CD4-positive, alpha-beta memory T cell (primary cell): ENCODE data around the gene HMOX2. TPM values are rescaled to one million over a fixed set of nuclear protein-coding genes. Genes with fewer than 3 reads are reported as not detected.

Experiments
- CTCF ChIA-PET: fragments of 350-600 bp; sonication (Branson Sonifier 250); formaldehyde crosslinking; loops from one replicate; lab custom pipeline; 2021; ENCODE audit warnings: inconsistent platforms; ENCODE audit not compliant: partially characterized antibody; lab: Charles Lee
- POLR2A ChIA-PET: fragments of 350-600 bp; sonication (Branson Sonifier 250); formaldehyde crosslinking; loops from one replicate; lab custom pipeline; 2021; ENCODE audit not compliant: partially characterized antibody; lab: Charles Lee
- DNase-seq, 5 donors: peaks; one replicate each; pipeline versions ENCODE4 v3.0.0 to v3.0.0-alpha.2; 2020 to 2022; ENCODE audit warnings: mixed read lengths in 1 of 5
- H3K27ac ChIP-seq: one replicate; pipeline ENCODE4 v1.7.0; 2013; ENCODE audit warnings: low read depth, low read length
- H3K27me3 ChIP-seq: 2 replicates; pipeline ENCODE4 v1.7.0; 2013; ENCODE audit warnings: mild to moderate bottlenecking, low read length, moderate library complexity; ENCODE audit not compliant: insufficient read depth
- H3K36me3 ChIP-seq: 2 replicates; pipeline ENCODE4 v1.7.0; 2013; ENCODE audit warnings: mild to moderate bottlenecking, low read length, moderate library complexity; ENCODE audit not compliant: insufficient read depth
- H3K4me1 ChIP-seq: 2 replicates; pipeline ENCODE4 v1.7.0; 2013; ENCODE audit warnings: mild to moderate bottlenecking, low read length, moderate library complexity; ENCODE audit not compliant: insufficient read depth
- H3K4me3 ChIP-seq, 2 donors: one replicate each; pipeline ENCODE4 v1.7.0; 2013; ENCODE audit warnings: low read length in 2 of 2, mild to moderate bottlenecking in 1 of 2
- H3K9me3 ChIP-seq, 2 donors: one replicate each; pipeline ENCODE4 v1.7.0; 2013; ENCODE audit warnings: low read length in 2 of 2, control low read depth in 1 of 2; ENCODE audit not compliant: control insufficient read depth in 1 of 2
- H3K27ac Mint-ChIP-seq, 7 donors: one replicate each; pipeline ENCODE4 v1.8.0; 2020 to 2021; ENCODE audit warnings: mixed read lengths in 7 of 7, mild to moderate bottlenecking in 6 of 7, inconsistent platforms in 3 of 7, moderate library complexity in 3 of 7
- H3K27me3 Mint-ChIP-seq, 2 donors: one replicate each; pipeline ENCODE4 v1.8.0; 2020 to 2021; ENCODE audit warnings: mixed read lengths in 2 of 2
- H3K36me3 Mint-ChIP-seq, 2 donors: one replicate each; pipeline ENCODE4 v1.8.0; 2020 to 2021; ENCODE audit warnings: mixed read lengths in 2 of 2, inconsistent platforms in 1 of 2, mild to moderate bottlenecking in 1 of 2
- H3K4me1 Mint-ChIP-seq, 4 donors: one replicate each; pipeline ENCODE4 v1.8.0; 2020 to 2021; ENCODE audit warnings: mixed read lengths in 4 of 4, mild to moderate bottlenecking in 1 of 4
- H3K4me3 Mint-ChIP-seq, 8 donors: one replicate each; pipeline ENCODE4 v1.8.0; 2020 to 2021; ENCODE audit warnings: mixed read lengths in 8 of 8, mild to moderate bottlenecking in 7 of 8, moderate library complexity in 6 of 8, inconsistent platforms in 3 of 8
- H3K9me3 Mint-ChIP-seq, 8 donors: one replicate each; pipeline ENCODE4 v1.8.0; 2020 to 2021; ENCODE audit warnings: mixed read lengths in 8 of 8, mild to moderate bottlenecking in 5 of 8, inconsistent platforms in 3 of 8, moderate library complexity in 1 of 8
- intact Hi-C: fragments of 100-400 bp; cut with micrococcal nuclease; formaldehyde crosslinking; loops from one replicate; pipeline ENCODE4 v1.15.1; 2023
- polyA plus RNA-seq, 2 donors: library from polyadenylated mRNA; unstranded; fragments of 300-500 nt; fragmentation: Illumina TruSeq; gene quantifications; one replicate each; pipeline ENCODE4 v1.2.3, GENCODE V29; 2021
- total RNA-seq, 2 experiments: library from RNA; stranded (reverse); gene quantifications; one replicate each; pipeline ENCODE4 v1.2.3, GENCODE V29; 2021

HMOX2 gene
- total and polyA plus RNA-seq, 4 experiments from 2014 or later, result 64.1 to 206 (median 118) TPM

GRCh38 chr16:4450430-4450829 lies 25.8 kb upstream of the HMOX2 start:
- Mint-ChIP-seq H3K9me3 (no peaks in the 10 kb centered on the region), H3K36me3 (peaks cover 22 to 72% of the 10 kb centered on the region in 2 donors), H3K4me1 (no peaks in the 10 kb centered on the region), H3K27me3 (no peaks in the 10 kb centered on the region), H3K27ac (peak overlapping the region in 1 of 7 donors; percentile 24), H3K4me3 (no peak overlapping the region)
- DNase-seq, result no peak
- Histone ChIP-seq H3K27ac (no peak overlapping the region), H3K4me3 (no peak overlapping the region), H3K9me3 (no peaks in the 10 kb centered on the region), H3K36me3 (peaks cover 62% of the 10 kb centered on the region), H3K27me3 (no peaks in the 10 kb centered on the region), H3K4me1 (no peaks in the 10 kb centered on the region)
- ChIA-PET POLR2A (interaction anchor here (1.0 kb wide), 1 partner anchor 55 kb away, joined by 3 read pairs; no protein-coding TSS in a partner anchor), CTCF (interaction anchor here (1.5 kb wide), 1 partner anchor 10 kb away, joined by 3 read pairs; no protein-coding TSS in a partner anchor)
- intact Hi-C loops, result no loop called here

- no peak for DNase-seq
- H3K4me3 ChIP-seq, result no peak overlapping the region
- CTCF ChIA-PET, result interaction anchor here (1.5 kb wide), 2 partner anchors 9 to 97 kb away, joined by 3 to 5 read pairs; no protein-coding TSS in a partner anchor
- Mint-ChIP-seq H3K9me3 (no peaks in the 10 kb centered on the region), H3K4me1 (no peaks in the 10 kb centered on the region), H3K27ac (no peak overlapping the region), H3K4me3 (no peak overlapping the region), H3K36me3 (peaks cover 22 to 73% of the 10 kb centered on the region in 2 donors), H3K27me3 (no peaks in the 10 kb centered on the region)
- no peak overlapping the region for H3K27ac ChIP-seq
- POLR2A ChIA-PET, result interaction anchor here (0.9 kb wide), 1 partner anchor 9 kb away, joined by 5 read pairs; no protein-coding TSS in a partner anchor
- peaks cover 68% of the 10 kb centered on the region for H3K36me3 ChIP-seq
- H3K4me1 ChIP-seq, result no peaks in the 10 kb centered on the region
- intact Hi-C loops, result no loop called here
- no peaks in the 10 kb centered on the region for H3K27me3 ChIP-seq
- H3K9me3 ChIP-seq, result no peaks in the 10 kb centered on the region
Measured at GRCh38 chr16:4450931-4451519, 25.2 kb upstream of the HMOX2 start.

GRCh38 chr16:4452674-4453073 lies 23.5 kb upstream of the HMOX2 start:
- peaks cover 0 to 5% (median 0%) of the 10 kb centered on the region in 4 donors for H3K4me1 Mint-ChIP-seq
- Histone ChIP-seq H3K9me3 (no peaks in the 10 kb centered on the region), H3K36me3 (peaks cover 65% of the 10 kb centered on the region), H3K4me3 (no peak overlapping the region), H3K27ac (no peak overlapping the region), H3K27me3 (no peaks in the 10 kb centered on the region), H3K4me1 (no peaks in the 10 kb centered on the region)
- no peaks in the 10 kb centered on the region for H3K27me3 Mint-ChIP-seq
- peak overlapping the region in 1 of 7 donors; percentile 69 for H3K27ac Mint-ChIP-seq
- POLR2A ChIA-PET, result interaction anchor here (0.6 to 1.3 kb wide), 2 partner anchors 24 to 50 kb away, joined by 3 read pairs; partner anchors contain the start of gene HMOX2
- H3K36me3 Mint-ChIP-seq, result peaks cover 18 to 72% of the 10 kb centered on the region in 2 donors
- DNase-seq, result no peak
- CTCF ChIA-PET, result interaction anchor here (1.0 to 1.5 kb wide), 2 partner anchors 53 to 96 kb away, joined by 4 to 5 read pairs; no protein-coding TSS in a partner anchor
- intact Hi-C loops, result no loop called here
- H3K4me3 Mint-ChIP-seq, result no peak overlapping the region
- no peaks in the 10 kb centered on the region for H3K9me3 Mint-ChIP-seq

- CTCF ChIA-PET, result no interaction called here
- Histone ChIP-seq H3K9me3 (no peaks in the 10 kb centered on the region), H3K4me1 (peaks cover 10% of the 10 kb centered on the region), H3K4me3 (no peak overlapping the region), H3K27ac (no peak overlapping the region), H3K36me3 (peaks cover 53% of the 10 kb centered on the region), H3K27me3 (no peaks in the 10 kb centered on the region)
- POLR2A ChIA-PET, result interaction anchor here (1.2 kb wide), 1 partner anchor 51 kb away, joined by 5 read pairs; no protein-coding TSS in a partner anchor
- DNase-seq, result no peak
- Mint-ChIP-seq H3K4me1 (peaks cover 6 to 13% (median 7%) of the 10 kb centered on the region in 4 donors), H3K27me3 (no peaks in the 10 kb centered on the region), H3K4me3 (no peak overlapping the region), H3K9me3 (no peaks in the 10 kb centered on the region), H3K36me3 (peaks cover 18 to 66% of the 10 kb centered on the region in 2 donors), H3K27ac (peak overlapping the region in 1 of 7 donors; percentile 82)
- intact Hi-C loops, result no loop called here
Measured at GRCh38 chr16:4454623-4455022, 21.6 kb upstream of the HMOX2 start.

- peaks cover 48% of the 10 kb centered on the region for H3K36me3 ChIP-seq
- Mint-ChIP-seq H3K27ac (peak overlapping the region in 2 of 7 donors; percentile 48 to 73), H3K36me3 (peaks cover 20 to 61% of the 10 kb centered on the region in 2 donors), H3K4me1 (peaks cover 8 to 18% (median 9%) of the 10 kb centered on the region in 4 donors), H3K9me3 (no peaks in the 10 kb centered on the region), H3K27me3 (no peaks in the 10 kb centered on the region), H3K4me3 (no peak overlapping the region)
- H3K4me1 ChIP-seq, result peaks cover 14% of the 10 kb centered on the region
- DNase-seq, result no peak
- ChIA-PET POLR2A (interaction anchor here (1.2 kb wide), 1 partner anchor 50 kb away, joined by 5 read pairs; no protein-coding TSS in a partner anchor), CTCF (no interaction called here)
- no peaks in the 10 kb centered on the region for H3K27me3 ChIP-seq
- no peak overlapping the region for H3K27ac ChIP-seq
- no peaks in the 10 kb centered on the region for H3K9me3 ChIP-seq
- no peak overlapping the region for H3K4me3 ChIP-seq
- intact Hi-C loops, result no loop called here
Measured at GRCh38 chr16:4455081-4455480, 21.1 kb upstream of the HMOX2 start.

- POLR2A ChIA-PET, result no interaction called here
- intact Hi-C loops, result no loop called here
- Histone ChIP-seq H3K4me3 (no peak overlapping the region), H3K36me3 (peaks cover 40% of the 10 kb centered on the region), H3K9me3 (no peaks in the 10 kb centered on the region), H3K27me3 (no peaks in the 10 kb centered on the region), H3K27ac (no peak overlapping the region), H3K4me1 (peaks cover 16% of the 10 kb centered on the region)
- Mint-ChIP-seq H3K27ac (peak overlapping the region in 3 of 7 donors; percentile 22 to 80 (median 37)), H3K4me3 (no peak overlapping the region), H3K4me1 (peaks cover 8 to 22% (median 12%) of the 10 kb centered on the region in 4 donors), H3K9me3 (no peaks in the 10 kb centered on the region), H3K27me3 (no peaks in the 10 kb centered on the region), H3K36me3 (peaks cover 15 to 54% of the 10 kb centered on the region in 2 donors)
- CTCF ChIA-PET, result no interaction called here
- no peak for DNase-seq
Measured at GRCh38 chr16:4455951-4456350, 20.2 kb upstream of the HMOX2 start.

- Histone ChIP-seq H3K4me3 (no peak overlapping the region), H3K27ac (no peak overlapping the region), H3K4me1 (peaks cover 25% of the 10 kb centered on the region), H3K9me3 (no peaks in the 10 kb centered on the region), H3K27me3 (no peaks in the 10 kb centered on the region), H3K36me3 (peaks cover 30% of the 10 kb centered on the region)
- Mint-ChIP-seq H3K4me3 (no peak overlapping the region), H3K4me1 (peaks cover 15 to 37% (median 16%) of the 10 kb centered on the region in 4 donors), H3K36me3 (peaks cover 15 to 46% of the 10 kb centered on the region in 2 donors), H3K27me3 (no peaks in the 10 kb centered on the region), H3K9me3 (no peaks in the 10 kb centered on the region), H3K27ac (peak overlapping the region in 4 of 7 donors; percentile 13 to 85 (median 55))
- no peak for DNase-seq
- ChIA-PET CTCF (interaction anchor here (0.8 to 3.8 kb wide), 9 partner anchors 11 to 163 kb away, joined by 3 to 13 read pairs (median 8); partner anchors contain the start of genes HMOX2 and MGRN1), POLR2A (interaction anchor here (0.6 to 6.7 kb wide), 4 partner anchors 15 to 100 kb away, joined by 3 to 78 read pairs (median 10); partner anchors contain the start of genes CORO7, HMOX2 and NMRAL1)
- intact Hi-C loops, result no loop called here
Measured at GRCh38 chr16:4460936-4461249, 15.3 kb upstream of the HMOX2 start.
